Pancreas (tissue), 10 donors: ENCODE results near the gene LINGO1. TPM values are rescaled to one million over a fixed set of nuclear protein-coding genes. Genes with fewer than 3 reads are reported as not detected.

Source experiments
- ATAC-seq, 4 donors: fragments of 200-7000 bp; cut with Tn5 transposase; one replicate each; pipeline versions ENCODE4 v1.8.0 to v1.9.1; 2020; ENCODE audit warnings: mild to moderate bottlenecking in 4 of 4, moderate library complexity in 4 of 4
- DNase-seq, 6 donors: peaks; one replicate each; pipeline ENCODE4 v3.0.0-alpha.2; 2020
- FAIRE-seq: peaks from 2 replicates; lab custom pipeline; 2012; peaks lifted over from hg19 to GRCh38; lab: Jason Lieb, UNC
- H3K27ac ChIP-seq, 4 donors: fragments of 200-600 bp; sonication (generic); 1 replicate in 3 of 4; 2 replicates in 1 of 4; pipeline versions ENCODE4 v1.5.0 to v1.8.0; 2020
- H3K27me3 ChIP-seq, 4 donors: fragments of 200-600 bp; one replicate each; pipeline ENCODE4 v1.8.0; 2021
- H3K36me3 ChIP-seq, 3 donors: fragments of 200-600 bp; sonication (generic) in 1 of 3; one replicate each; pipeline versions ENCODE4 v1.5.0 to v1.8.0; 2020 to 2021
- H3K4me1 ChIP-seq, 3 donors: fragments of 200-600 bp; one replicate each; pipeline ENCODE4 v1.8.0; 2021
- H3K4me3 ChIP-seq, 4 donors: fragments of 200-600 bp; sonication (generic) in 2 of 4; one replicate each; pipeline versions ENCODE4 v1.5.0 to v1.8.0; 2020 to 2021
- H3K9me3 ChIP-seq, 4 donors: fragments of 200-600 bp; one replicate each; pipeline ENCODE4 v1.8.0; 2021
- CTCF ChIP-seq, 4 donors: fragments of 200-600 bp; sonication (generic) in 3 of 4; IDR thresholded peaks; one replicate each; pipeline versions ENCODE4 v1.5.0 to v1.8.0; 2021; ENCODE audit warnings: antibody characterized with exemption in 4 of 4
- WGBS, 2 donors: extraction: QIAGEN DNeasy Blood & Tissue Kit; methylation state at CpG; one replicate each; pipeline ENCODE4 v1.1.7; 2013; 5-methylcytosine and 5-hydroxymethylcytosine counted together
- intact Hi-C, 3 donors: fragments of 100-400 bp; cut with DNase I; formaldehyde crosslinking; loops; one replicate each; pipeline versions ENCODE4 v1.11.1 to v1.14.2; 2022
- polyA plus RNA-seq, 2 donors: library from polyadenylated mRNA; stranded (reverse); fragments of 200-250 nt; gene quantifications; one replicate each; pipeline ENCODE4 v1.2.3, GENCODE V29; 2013
- total RNA-seq, 6 donors: library from RNA; stranded (reverse); fragmentation: NEBNext Ultra II Directional in 4 of 6; extraction: Animal tissue kit (Norgen Biotek cat#: 25700) in 4 of 6; gene quantifications; one replicate each; pipeline versions ENCODE4 v1.2.1 to v1.2.4, GENCODE V29; 2021 to 2023
- donor health status: healthy with polysubstance abuse.
- donor health status: DM: no; HTN: no; CAD: no; lungs with moderate emphysema.
- donor health status: DM: no; HTN: no; CAD: no.
- donor health status: control.
- donor health status: control.
- donor health status: Bipolar disorder and iron deficiency.
- donor health status: DM: yes; HTN: yes; CAD: no.
- donor health status: DM: no; HTN: no; CAD: no.
- donor health status: DM: no; HTN: no; CAD: no.
- donor health status: DM: yes; HTN: yes; CAD: no.

LINGO1 gene
- total and polyA plus RNA-seq, 8 donors, result 0.80 to 3.0 (median 1.7) TPM

- H3K36me3 ChIP-seq, result no peaks in the 10 kb centered on the region
- TF ChIP-seq CTCF (IDR thresholded peaks at IDR 0.05), result no peak
- intact Hi-C loops, result no loop called here
- H3K4me1 ChIP-seq, result no peaks in the 10 kb centered on the region
- no peak for ATAC-seq
- H3K4me3 ChIP-seq, result no peak overlapping the region
- H3K27ac ChIP-seq, result no peak overlapping the region
- 69 to 78% methylated on average over 6 of the region's 6 CpGs for WGBS, 2 donors
- FAIRE-seq, result no peak
- no peaks in the 10 kb centered on the region for H3K27me3 ChIP-seq
- DNase-seq, result no peak
- H3K9me3 ChIP-seq, result no peaks in the 10 kb centered on the region
Observed at GRCh38 chr15:77574521-77575202, 58.0 kb downstream of the LINGO1 start.

DNA sequence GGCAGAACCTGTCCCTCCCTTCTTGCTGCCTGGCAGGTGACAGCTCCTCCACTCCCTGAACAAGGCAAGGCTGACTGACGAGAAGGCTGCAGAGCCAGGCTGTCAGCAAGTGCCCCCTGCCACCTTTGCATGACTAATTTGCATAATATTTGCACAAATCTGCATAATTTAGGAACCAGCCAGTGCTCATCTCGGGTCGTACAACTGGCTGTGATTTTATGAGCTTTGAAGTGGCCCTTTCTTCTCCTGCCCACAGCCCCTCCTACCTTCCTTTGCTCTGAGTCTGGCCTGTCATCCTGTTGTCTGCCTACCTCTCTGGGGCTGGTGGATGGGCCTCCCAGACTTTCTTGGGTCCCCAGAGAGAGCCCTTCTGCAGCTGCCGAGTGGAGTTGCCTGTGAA lies 58.9 kb downstream of the LINGO1 start:
- Histone ChIP-seq H3K4me1 (no peaks in the 10 kb centered on the region), H3K9me3 (no peaks in the 10 kb centered on the region), H3K36me3 (no peaks in the 10 kb centered on the region), H3K4me3 (no peak overlapping the region), H3K27ac (no peak overlapping the region), H3K27me3 (no peaks in the 10 kb centered on the region)
- ATAC-seq, result no peak
- intact Hi-C loops, result no loop called here
- 82 to 87% methylated on average over 4 of the region's 4 CpGs for WGBS, 2 donors
- no peak for TF ChIP-seq CTCF (IDR thresholded peaks at IDR 0.05)
- DNase-seq, result no peak
- no peak for FAIRE-seq

DNA sequence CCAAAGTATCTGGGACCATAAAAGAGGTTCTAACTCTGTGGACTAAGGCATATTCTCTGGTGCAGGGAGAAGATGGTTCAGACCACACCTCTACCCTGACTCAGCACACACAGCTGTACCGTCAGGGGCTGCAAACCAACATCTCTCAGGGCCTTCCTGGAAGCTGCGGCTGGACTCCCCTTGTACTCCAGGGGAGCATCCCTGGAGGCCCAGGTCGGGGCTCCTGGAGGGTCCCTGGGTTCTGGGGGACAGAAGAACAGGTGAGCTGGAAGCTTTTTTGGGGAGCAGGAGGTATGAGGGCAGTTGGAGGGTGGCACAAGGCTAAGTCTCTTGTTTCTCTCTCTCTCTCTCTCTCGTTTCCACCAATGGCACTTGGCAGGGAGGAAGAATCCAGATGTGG lies 60.5 kb downstream of the LINGO1 start:
- H3K27ac ChIP-seq, result no peak overlapping the region
- no peak for TF ChIP-seq CTCF (IDR thresholded peaks at IDR 0.05)
- WGBS, 2 donors, result 72 to 92% methylated on average over 3 to 4 of the region's 4 CpGs
- no peak overlapping the region for H3K4me3 ChIP-seq
- H3K9me3 ChIP-seq, result no peaks in the 10 kb centered on the region
- no peak for FAIRE-seq
- no peaks in the 10 kb centered on the region for H3K36me3 ChIP-seq
- DNase-seq, result no peak
- no peaks in the 10 kb centered on the region for H3K27me3 ChIP-seq
- H3K4me1 ChIP-seq, result no peaks in the 10 kb centered on the region
- intact Hi-C loops, result no loop called here
- no peak for ATAC-seq

- ATAC-seq (no peak), FAIRE-seq (no peak), DNase-seq (no peak)
- WGBS, 2 donors, result 79 to 85% methylated on average over 15 of the region's 15 CpGs
- Histone ChIP-seq H3K36me3 (no peaks in the 10 kb centered on the region), H3K27me3 (no peaks in the 10 kb centered on the region), H3K9me3 (no peaks in the 10 kb centered on the region), H3K27ac (no peak overlapping the region), H3K4me1 (no peaks in the 10 kb centered on the region), H3K4me3 (no peak overlapping the region)
- intact Hi-C loops, result no loop called here
- TF ChIP-seq CTCF (IDR thresholded peaks at IDR 0.05), result no peak
Observed at GRCh38 chr15:77571741-77572140, 61.0 kb downstream of the LINGO1 start.

DNA sequence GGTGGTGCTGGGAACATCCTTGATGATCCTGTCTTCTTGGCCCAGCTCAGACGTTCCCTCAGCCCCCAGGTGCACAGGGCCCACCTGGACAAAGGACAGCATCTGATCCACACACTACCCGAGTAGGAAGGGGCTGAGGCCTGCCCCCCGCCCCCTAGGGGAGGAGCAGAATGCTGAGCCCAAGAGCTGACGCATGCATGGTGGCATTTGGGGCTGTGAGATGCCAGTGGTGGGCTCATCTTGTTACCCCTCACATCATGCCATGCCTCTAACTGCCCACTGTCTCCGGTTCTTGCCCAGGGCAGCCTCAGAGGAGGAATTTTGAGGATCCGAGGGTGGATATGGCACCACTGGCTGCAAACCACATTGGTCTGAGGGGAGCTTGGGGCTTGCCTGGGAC lies 61.5 kb downstream of the LINGO1 start:
- Histone ChIP-seq H3K4me3 (no peak overlapping the region), H3K36me3 (no peaks in the 10 kb centered on the region), H3K9me3 (no peaks in the 10 kb centered on the region), H3K27me3 (no peaks in the 10 kb centered on the region), H3K27ac (no peak overlapping the region), H3K4me1 (no peaks in the 10 kb centered on the region)
- intact Hi-C loops, result no loop called here
- WGBS, 2 donors, result 74 to 85% methylated on average over 6 of the region's 6 CpGs
- FAIRE-seq (no peak), DNase-seq (no peak), ATAC-seq (no peak)
- TF ChIP-seq CTCF (IDR thresholded peaks at IDR 0.05), result no peak
